GM12878 (cell line): ENCODE data around the gene RALGAPA2. TPM values are rescaled to one million over a fixed set of nuclear protein-coding genes. Genes with fewer than 3 reads are reported as not detected.

ENCODE experiments used
- ATAC-seq: fragments of 200-7000 bp; cut with Tn5 transposase; 3 replicates; pipeline ENCODE4 v1.9.1; 2020; ENCODE audit warnings: mild to moderate bottlenecking, moderate library complexity
- BruUV-seq: library from RNA; stranded (reverse); fragments of 400-500 nt; replicated peaks from 2 replicates; lab custom pipeline; 2021; lab: Mats Ljungman, UMichigan
- CTCF ChIA-PET: fragments of 300-600 bp; sonication (Branson Sonifier 250); formaldehyde crosslinking; extraction: SDS; loops from one replicate; lab custom pipeline; 2021; ENCODE audit warnings: inconsistent platforms; lab: Yijun Ruan, JAX
- POLR2A ChIA-PET: fragments of 350-600 bp; formaldehyde crosslinking; extraction: SDS; loops from one replicate; lab custom pipeline; 2021; ENCODE audit warnings: inconsistent platforms; lab: Charles Lee
- RAD21 ChIA-PET: fragments of 300-600 bp; sonication (Branson Sonifier 250); formaldehyde crosslinking; loops from one replicate; lab custom pipeline; 2023; ENCODE audit warnings: antibody characterized with exemption; ENCODE audit not compliant: unreplicated experiment; lab: Charles Lee
- SMC1A ChIA-PET: fragments of 300-600 bp; sonication (Branson Sonifier 250); formaldehyde crosslinking; loops from one replicate; lab custom pipeline; 2023; ENCODE audit not compliant: unreplicated experiment, uncharacterized antibody; lab: Charles Lee
- DNase-seq: peaks from one replicate; pipeline ENCODE4 v3.0.0-alpha.2; 2011; ENCODE audit warnings: low read depth, low spot score
- FAIRE-seq: peaks from 3 replicates; lab custom pipeline; 2011; peaks lifted over from hg19 to GRCh38; lab: Jason Lieb, UNC
- H2AFZ ChIP-seq: 2 replicates; pipeline ENCODE4 v1.6.0; 2011; ENCODE audit warnings: low read depth, low read length, control low read depth; ENCODE audit not compliant: control insufficient read depth
- H3K27ac ChIP-seq: 2 replicates; pipeline ENCODE4 v1.5.1; 2011; ENCODE audit warnings: control low read depth; ENCODE audit not compliant: control insufficient read depth, insufficient read depth
- H3K27me3 ChIP-seq, 2 experiments: replicated peaks in 1 of 2; 2 replicates each; pipeline versions ENCODE4 v1.6.0 to v1.6.1; 2011; ENCODE audit warnings: low read length in 1 of 2; ENCODE audit not compliant: control insufficient read depth in 2 of 2, insufficient read depth in 2 of 2
- H3K36me3 ChIP-seq, 2 experiments: 2 replicates each; pipeline ENCODE4 v1.5.1; 2011; ENCODE audit warnings: low read length in 1 of 2; ENCODE audit not compliant: control insufficient read depth in 2 of 2, insufficient read depth in 2 of 2
- H3K4me1 ChIP-seq: 2 replicates; pipeline ENCODE4 v1.6.1; 2011; ENCODE audit warnings: mild to moderate bottlenecking, low read length, moderate library complexity, mixed read lengths; ENCODE audit not compliant: control insufficient read depth, insufficient read depth
- H3K4me2 ChIP-seq: 2 replicates; pipeline ENCODE4 v1.6.0; 2011; ENCODE audit warnings: control low read depth; ENCODE audit not compliant: control insufficient read depth, insufficient read depth
- H3K4me3 ChIP-seq: fragments of 200-600 bp; sonication (generic); 2 replicates; pipeline ENCODE4 v1.5.1; 2016
- H3K79me2 ChIP-seq: 2 replicates; pipeline ENCODE4 v1.6.0; 2011; ENCODE audit warnings: low read length; ENCODE audit not compliant: control insufficient read depth, insufficient read depth
- H3K9ac ChIP-seq: 2 replicates; pipeline ENCODE4 v1.8.0; 2011; ENCODE audit warnings: low read length, control low read depth, mixed read lengths; ENCODE audit not compliant: control insufficient read depth, insufficient read depth
- H3K9me3 ChIP-seq: replicated peaks from 3 replicates; pipeline ENCODE4 v1.5.1; 2011; ENCODE audit warnings: mild to moderate bottlenecking, low read length; ENCODE audit not compliant: control insufficient read depth, insufficient read depth
- H4K20me1 ChIP-seq: 2 replicates; pipeline ENCODE4 v1.6.0; 2011; ENCODE audit not compliant: control insufficient read depth, insufficient read depth
- GABPA ChIP-seq: IDR thresholded peaks from 2 replicates; pipeline ENCODE4 v1.6.1; 2014; ENCODE audit warnings: antibody characterized with exemption, low read depth, mild to moderate bottlenecking, inconsistent platforms
- MLLT1 ChIP-seq: fragments of 450-650 bp; IDR thresholded peaks from 2 replicates; pipeline ENCODE4 v1.6.1; 2016; ENCODE audit warnings: mild to moderate bottlenecking
- RBBP5 ChIP-seq: fragments of 200-600 bp; sonication (generic); conservative IDR thresholded peaks from 2 replicates; pipeline ENCODE4 v1.6.1; 2016
- WGBS: methylation state at CpG from one replicate; pipeline ENCODE4 v1.1.6; 2016; ENCODE audit warnings: low lambda C conversion rate; ENCODE audit not compliant: insufficient replicate concordance, insufficient coverage; ENCODE audit errors: missing lambda C conversion rate; 5-methylcytosine and 5-hydroxymethylcytosine counted together
- in situ Hi-C: fragments of 300-500 bp; cut with MboI; formaldehyde crosslinking; loops from 9 replicates; pipeline ENCODE4 v1.14.3; 2018; ENCODE audit warnings: mixed read lengths
- intact Hi-C: fragments of 100-400 bp; cut with micrococcal nuclease; formaldehyde crosslinking; loops from one replicate; pipeline ENCODE4 v1.14.2; 2022; ENCODE audit not compliant: unreplicated experiment
- polyA plus RNA-seq, 11 experiments: library from polyadenylated mRNA; depleted of rRNA in 4 of 11; unstranded in 6 of 11; stranded (reverse) in 5 of 11; fragments of >200 nt; fragmentation: Nextera tagmentation in 4 of 11; fragmentation: Illumina TruSeq in 1 of 11; extraction: Ambion mirVana in 4 of 11; extraction: Trizol in 1 of 11; gene quantifications; 1 replicate in 1 of 11; 2 replicates in 10 of 11; pipeline versions ENCODE4 v1.2.1 to v1.2.3, GENCODE V29; 2011 to 2016; ENCODE audit warnings: inconsistent platforms in 2 of 11, missing spikeins in 2 of 11, low read depth in 1 of 11
- total RNA-seq, 4 experiments: library from RNA; depleted of rRNA in 3 of 4; stranded (reverse); fragments of >200 nt in 3 of 4; fragmentation: Illumina TruSeq in 1 of 4; extraction: Trizol in 1 of 4; gene quantifications; 2 replicates each; pipeline versions ENCODE4 v1.2.1 to v1.2.3, GENCODE V29; 2013 to 2021

The RALGAPA2 gene
- total and polyA plus RNA-seq, 10 of the 15 experiments (the other 5 are each of a cell fraction or from before 2014, with no cell fraction given), result 2.9 to 29.4 (median 19.6) TPM

- Histone ChIP-seq H4K20me1 (no peaks in the 10 kb centered on the region), H3K9ac (no peak overlapping the region), H3K27ac (0 out of 2 replicates have a peak overlapping the region, but pooled peaks have one; percentile 20), H3K4me1 (peaks cover 4% of the 10 kb centered on the region; the same call in 1 of the 2 replicates), H3K36me3 (peaks cover 0 to 3% of the 10 kb centered on the region in 2 experiments; a peak in 1 of 4 replicates), H3K4me3 (no peak overlapping the region), H3K27me3 (no peaks in the 10 kb centered on the region), H3K79me2 (no peaks in the 10 kb centered on the region), H3K9me3 (no peaks in the 10 kb centered on the region), H3K4me2 (0 out of 2 replicates have a peak overlapping the region, but pooled peaks have one; percentile 9), H2AFZ (no peak overlapping the region)
- ChIA-PET RAD21 (interaction anchor here (0.7 to 1.7 kb wide), 3 partner anchors 25 to 135 kb away, joined by 3 to 7 read pairs (median 4); no protein-coding TSS in a partner anchor), SMC1A (interaction anchor here (0.6 to 1.9 kb wide), 3 partner anchors 9 to 26 kb away, joined by 3 to 9 read pairs (median 5); no protein-coding TSS in a partner anchor), POLR2A (no interaction called here), CTCF (interaction anchor here (1.3 kb wide), 1 partner anchor 10 kb away, joined by 3 read pairs; no protein-coding TSS in a partner anchor)
- in situ Hi-C loops (no loop called here), intact Hi-C loops (loop anchor here (5.0 kb wide), 1 partner anchor 54 kb away; no protein-coding TSS in a partner anchor)
- no peak for DNase-seq
- no peak for ATAC-seq
- 91% methylated on average over 4 of the region's 4 CpGs for WGBS
- no peak for FAIRE-seq
- no TSS peak for BruUV-seq
- no peak for TF ChIP-seq RBBP5
- TF ChIP-seq GABPA, result no peak
- TF ChIP-seq MLLT1, result no peak
Observed at GRCh38 chr20:20426655-20426907, 285.9 kb downstream of the RALGAPA2 start.
